GM13976 (cell line): Measurements from ENCODE around the gene TP63.

ENCODE experiments used
- DNase-seq: peaks from one replicate; pipeline ENCODE4 v3.0.0; 2012; ENCODE audit warnings: low spot score
- CTCF ChIP-seq: IDR thresholded peaks from 2 replicates; pipeline ENCODE4 v1.5.1; 2012; ENCODE audit warnings: borderline replicate concordance, mild to moderate bottlenecking; ENCODE audit not compliant: insufficient read depth; ENCODE audit errors: extremely low read depth, missing control alignments, control extremely low read depth
- in situ Hi-C: fragments of 300-500 bp; cut with MboI; formaldehyde crosslinking; loops from one replicate; pipeline ENCODE4 v1.12.0; 2022; ENCODE audit warnings: low sequenced_read_pairs, mixed read lengths, inconsistent platforms; ENCODE audit not compliant: unreplicated experiment

The TP63 gene

GRCh38 chr3:189860296-189860695, 229.1 kb downstream of the TP63 start:
- no peak for TF ChIP-seq CTCF
- DNase-seq, result no peak
- in situ Hi-C loops, result no loop called here

DNA sequence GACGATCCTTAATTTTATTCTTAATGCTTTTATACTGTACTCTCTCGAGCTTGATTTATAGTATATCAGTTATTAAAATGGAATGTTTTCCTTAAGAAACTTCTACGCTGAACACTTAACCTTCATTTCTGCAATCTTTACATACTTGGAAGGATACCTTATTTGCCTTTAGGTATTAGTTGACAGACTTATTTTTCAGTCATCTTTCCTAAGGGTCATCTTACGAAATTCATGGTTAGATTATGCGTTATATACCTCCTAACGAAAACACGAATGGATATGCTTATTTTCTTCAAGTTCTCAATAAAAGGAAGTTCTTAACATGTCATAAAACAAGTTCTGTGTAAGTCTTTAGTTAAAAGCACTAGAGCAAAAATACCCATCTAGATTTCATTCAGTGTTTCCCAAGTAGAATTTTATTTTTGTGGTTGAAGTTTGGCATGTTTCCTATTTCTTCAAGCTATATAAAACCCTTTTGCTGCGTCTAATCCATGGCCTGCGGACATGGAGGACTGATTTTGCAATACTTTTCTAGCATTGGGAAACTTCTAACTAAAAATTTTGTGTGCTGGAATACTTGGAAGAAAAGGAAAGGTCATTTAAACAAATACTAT, 231.3 kb downstream of the TP63 start:
- in situ Hi-C loops, result no loop called here
- TF ChIP-seq CTCF, result no peak
- DNase-seq, result no peak

DNA sequence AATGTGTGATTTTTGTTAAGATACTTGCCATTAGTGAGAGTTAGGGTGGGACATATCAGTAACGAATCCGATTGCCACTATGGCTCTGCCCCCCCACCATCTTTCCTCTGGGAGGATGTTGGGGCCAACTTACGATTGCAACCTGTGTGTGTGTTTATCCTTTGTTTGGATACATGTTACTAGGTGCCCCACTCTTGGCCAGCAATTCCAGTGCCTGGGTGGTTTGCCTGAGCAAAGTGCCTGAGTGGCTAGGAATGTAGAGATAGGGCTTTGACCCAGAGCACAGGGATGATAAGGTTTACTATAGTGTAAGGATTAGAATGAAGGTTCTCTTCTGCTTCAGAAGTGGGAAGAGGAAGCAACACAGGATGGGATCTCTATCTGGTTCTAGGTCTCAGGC, 231.8 kb downstream of the TP63 start:
- DNase-seq, result no peak
- in situ Hi-C loops, result no loop called here
- no peak for TF ChIP-seq CTCF

- no peak for TF ChIP-seq CTCF
- in situ Hi-C loops, result no loop called here
- DNase-seq, result no peak
Observed at GRCh38 chr3:189868061-189868460, 236.9 kb downstream of the TP63 start.

GRCh38 chr3:189869165-189869564, 238.0 kb downstream of the TP63 start:
- no peak for TF ChIP-seq CTCF
- no peak for DNase-seq
- in situ Hi-C loops, result no loop called here

- no peak for DNase-seq
- in situ Hi-C loops, result no loop called here
- TF ChIP-seq CTCF, result no peak
Observed at GRCh38 chr3:189871418-189871817, 240.2 kb downstream of the TP63 start.
